Sciatic nerve (tissue), 2 donors: ENCODE results near the gene AMPD3. TPM values are rescaled to one million over a fixed set of nuclear protein-coding genes. Genes with fewer than 3 reads are reported as not detected.

Experiments
- ATAC-seq: fragments of 200-7000 bp; cut with Tn5 transposase; one replicate; pipeline ENCODE4 v1.9.1; 2020; ENCODE audit warnings: mild to moderate bottlenecking, moderate library complexity
- DNase-seq: peaks from one replicate; pipeline ENCODE4 v3.0.0-alpha.2; 2020; ENCODE audit warnings: low spot score
- intact Hi-C: fragments of 100-400 bp; cut with DNase I; formaldehyde crosslinking; loops from one replicate; pipeline ENCODE4 v1.14.2; 2022
- total RNA-seq: library from RNA; stranded (reverse); fragmentation: NEBNext Ultra II Directional; extraction: Animal tissue kit (Norgen Biotek cat#: 25700); gene quantifications from one replicate; pipeline ENCODE4 v1.2.1, GENCODE V29; 2021
- donor health status: DM: no; HTN: no; CAD: no.
- donor health status: DM: no; HTN: no; CAD: no.

Gene AMPD3
- total RNA-seq, 1 donor from 2014 or later, result 9.1 TPM

DNA sequence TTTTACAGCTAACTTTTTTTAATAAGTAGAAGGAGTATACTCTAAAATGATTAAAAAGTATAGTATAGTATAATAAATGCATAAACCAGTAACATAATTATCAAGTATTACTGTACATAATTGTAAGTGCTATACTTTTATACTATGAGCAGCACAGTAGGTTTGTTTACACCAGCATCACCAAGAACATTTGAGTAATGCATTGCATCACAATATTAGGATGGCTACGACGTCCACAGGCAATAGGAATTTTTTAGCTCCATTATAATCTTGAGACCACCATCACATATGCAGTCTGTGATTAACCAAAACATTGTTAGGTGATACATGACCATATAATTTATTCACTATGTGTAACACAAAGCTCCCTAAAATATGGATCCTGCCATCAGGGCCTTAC, 65.5 kb downstream of the AMPD3 start:
- intact Hi-C loops, result no loop called here
- DNase-seq (no peak), ATAC-seq (no peak)

DNA sequence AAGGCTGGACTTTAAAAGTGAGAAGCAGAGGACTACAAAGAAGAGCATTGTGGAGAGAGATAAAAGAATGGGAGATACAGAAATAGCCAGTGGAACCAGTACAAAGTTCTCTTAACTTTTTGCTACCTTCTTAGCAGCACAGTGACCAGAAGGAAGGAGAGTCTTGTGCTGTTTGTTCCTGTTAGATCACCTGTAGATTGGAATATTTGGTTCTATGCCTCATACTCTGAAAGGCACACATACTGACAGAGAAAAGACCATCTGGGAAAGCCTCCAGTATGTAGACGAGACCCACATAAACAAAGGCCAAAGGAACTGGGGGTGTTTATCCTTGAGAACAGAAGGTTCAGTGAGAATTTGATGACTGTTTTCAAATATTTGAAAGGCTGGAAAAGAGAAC, 67.2 kb downstream of the AMPD3 start:
- ATAC-seq, result no peak
- DNase-seq, result no peak
- intact Hi-C loops, result no loop called here

DNA sequence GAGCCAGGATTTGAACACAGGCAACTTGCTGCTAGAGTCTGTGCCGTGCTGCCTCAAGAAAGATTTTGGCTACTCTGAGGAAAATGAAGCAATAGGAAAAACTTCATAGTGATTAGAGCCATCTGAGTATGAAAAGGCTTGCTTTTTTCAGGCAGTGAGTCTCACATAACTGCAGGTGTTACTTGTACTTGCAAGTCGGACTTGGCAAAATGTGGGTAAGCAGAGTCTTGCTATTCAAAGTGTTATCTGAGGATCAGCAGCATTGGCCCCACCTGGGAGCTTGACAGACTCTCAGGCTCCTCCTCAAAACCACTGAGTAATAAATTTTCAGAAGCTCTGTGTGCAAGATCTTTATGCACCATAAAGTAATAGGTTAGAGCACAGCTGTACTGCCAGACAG, 67.9 kb downstream of the AMPD3 start:
- DNase-seq, result no peak
- ATAC-seq, result no peak
- intact Hi-C loops, result no loop called here

DNA sequence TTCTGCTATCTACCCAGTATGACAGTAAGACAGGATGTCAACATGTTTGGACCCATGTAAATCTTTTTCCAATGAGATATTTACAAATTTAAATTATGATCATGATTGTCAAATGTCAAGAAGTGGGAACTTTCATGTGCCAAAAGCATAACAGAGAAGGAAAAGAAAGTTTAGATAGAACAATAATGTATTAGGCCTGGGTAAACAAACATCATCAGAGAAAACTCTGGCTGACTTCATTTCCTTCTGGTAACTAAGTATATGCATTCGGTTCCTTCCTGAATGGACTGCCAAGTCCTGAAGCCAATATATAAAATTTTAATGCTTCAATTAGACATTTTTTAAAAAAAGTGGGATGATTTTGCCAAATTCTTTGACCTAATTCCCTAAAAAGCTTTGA, 69.4 kb downstream of the AMPD3 start:
- DNase-seq, result no peak
- intact Hi-C loops, result no loop called here
- no peak for ATAC-seq

DNA sequence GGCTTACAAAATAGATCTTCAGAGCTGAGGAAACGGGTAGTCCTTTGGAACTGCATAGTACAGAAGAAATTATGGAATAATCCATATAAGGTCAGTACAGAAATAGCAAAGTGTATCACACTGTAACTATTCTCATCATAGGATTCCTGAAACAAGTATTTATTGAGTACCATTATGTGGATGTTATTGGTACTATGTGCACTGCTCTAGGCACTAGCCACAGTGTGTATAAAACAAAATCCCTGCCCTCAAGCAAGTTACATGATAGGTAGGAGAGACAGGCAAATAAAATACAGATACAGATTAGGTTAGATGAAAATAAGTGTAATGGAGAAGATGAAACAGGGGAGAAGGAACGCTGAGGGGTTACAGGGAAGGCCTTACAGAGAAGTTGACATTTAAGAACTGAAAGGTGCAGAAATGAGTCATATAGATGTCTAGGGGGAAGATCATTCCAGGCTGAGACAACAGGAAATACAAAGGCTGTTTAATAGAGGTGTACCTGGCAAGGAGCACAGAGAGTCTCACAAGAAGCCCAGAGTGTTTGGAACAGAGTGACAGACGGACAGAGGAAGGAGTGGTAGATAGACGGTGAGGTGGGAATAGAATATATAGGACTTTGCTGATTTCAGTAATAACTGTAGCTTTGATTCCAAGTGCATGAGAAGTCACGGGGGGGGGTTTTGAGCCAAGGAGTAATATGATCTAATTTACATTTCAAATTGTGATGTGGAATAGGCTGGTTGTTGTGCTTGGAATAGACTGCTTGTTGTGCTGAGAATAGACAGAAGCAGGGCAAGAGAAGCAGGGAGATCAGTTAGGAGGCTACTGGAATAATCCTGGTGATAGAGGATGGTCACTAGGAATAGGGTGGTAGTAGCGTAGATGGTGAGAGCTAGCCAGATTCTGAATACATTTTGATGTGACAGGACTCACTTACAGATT, 72.2 kb downstream of the AMPD3 start:
- DNase-seq (no peak), ATAC-seq (no peak)

DNA sequence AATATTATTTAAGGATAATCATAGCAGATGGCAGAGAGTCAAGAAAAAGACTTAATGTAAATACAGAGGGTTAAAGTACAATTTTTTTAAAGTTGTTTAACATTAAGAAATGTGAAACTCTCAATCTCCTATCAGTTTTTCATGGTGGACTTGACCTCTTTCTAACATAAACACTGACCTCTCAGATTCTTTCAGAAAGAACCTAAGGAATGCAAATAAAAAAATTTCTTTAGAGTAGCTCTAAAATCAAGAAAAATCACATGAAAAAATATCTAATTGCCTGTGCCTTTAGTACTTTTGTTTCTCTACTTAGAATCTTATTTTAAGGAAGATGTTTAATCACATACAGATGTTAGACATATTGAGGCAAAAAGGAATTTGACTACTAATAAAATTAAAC, 73.1 kb downstream of the AMPD3 start:
- intact Hi-C loops, result no loop called here
- no peak for ATAC-seq

More for the DNA sequence above, 72.2 kb downstream of the AMPD3 start:
- intact Hi-C loops, result no loop called here

DNA sequence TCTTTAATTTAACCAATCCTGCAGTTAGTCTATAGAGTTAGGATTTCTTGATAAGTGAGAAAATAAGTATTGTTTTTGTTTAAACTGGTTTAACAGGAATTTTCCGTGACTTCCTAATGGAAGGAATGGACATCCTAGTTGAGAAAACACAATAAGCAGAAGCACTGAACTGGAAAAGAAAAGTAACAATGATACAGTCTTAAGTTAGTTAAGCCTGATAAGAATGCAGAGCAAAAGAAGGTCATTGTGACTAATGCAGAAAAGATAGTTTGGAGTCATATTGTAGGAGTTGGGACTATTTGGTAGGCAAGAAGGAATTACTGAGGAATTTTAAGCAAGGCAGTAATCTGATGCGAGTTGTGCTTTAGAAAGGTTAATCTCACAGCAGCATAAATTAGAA, 74.2 kb downstream of the AMPD3 start:
- DNase-seq (no peak), ATAC-seq (no peak)
- intact Hi-C loops, result no loop called here

More for the DNA sequence above, 73.1 kb downstream of the AMPD3 start:
- DNase-seq, result no peak

DNA sequence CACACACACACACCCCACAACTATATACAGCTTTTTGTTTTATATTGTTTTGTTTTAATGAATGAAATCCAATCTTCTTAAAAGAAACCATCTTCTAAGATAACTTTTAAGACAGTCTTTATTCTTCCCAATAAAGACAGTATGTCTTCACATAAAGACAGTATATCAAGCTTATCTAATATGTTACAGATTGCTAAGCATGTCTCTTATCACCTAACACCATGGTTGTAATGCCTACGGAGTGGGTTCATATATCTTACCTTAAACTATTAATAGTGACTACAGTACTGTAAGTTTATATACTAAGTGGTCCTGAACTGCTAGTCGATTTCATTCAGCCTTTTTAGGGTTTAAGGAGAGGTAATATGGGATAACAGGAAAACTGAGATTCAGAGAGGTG, 77.5 kb downstream of the AMPD3 start:
- intact Hi-C loops, result no loop called here

DNA sequence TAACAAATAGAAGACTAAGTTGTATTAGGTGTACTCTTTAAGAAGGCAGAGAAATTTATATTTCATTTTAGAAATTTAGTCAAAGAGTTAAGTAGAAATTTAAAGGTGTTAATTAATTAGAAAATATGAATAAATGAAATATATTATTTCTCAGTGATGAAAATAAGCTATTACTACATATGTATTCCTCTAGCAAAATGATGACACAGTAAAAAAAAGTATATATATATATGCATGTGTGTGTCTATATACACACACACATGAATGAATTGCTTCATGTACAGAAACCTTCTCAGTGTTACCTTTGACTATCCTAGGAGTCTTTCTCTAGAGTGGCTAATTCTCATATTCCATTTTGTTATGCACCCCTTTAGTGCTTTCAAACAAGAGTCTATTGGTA, 78.3 kb downstream of the AMPD3 start:
- intact Hi-C loops, result no loop called here
- ATAC-seq, result no peak
- no peak for DNase-seq

More for the DNA sequence above, 77.5 kb downstream of the AMPD3 start:
- no peak for ATAC-seq
- no peak for DNase-seq

DNA sequence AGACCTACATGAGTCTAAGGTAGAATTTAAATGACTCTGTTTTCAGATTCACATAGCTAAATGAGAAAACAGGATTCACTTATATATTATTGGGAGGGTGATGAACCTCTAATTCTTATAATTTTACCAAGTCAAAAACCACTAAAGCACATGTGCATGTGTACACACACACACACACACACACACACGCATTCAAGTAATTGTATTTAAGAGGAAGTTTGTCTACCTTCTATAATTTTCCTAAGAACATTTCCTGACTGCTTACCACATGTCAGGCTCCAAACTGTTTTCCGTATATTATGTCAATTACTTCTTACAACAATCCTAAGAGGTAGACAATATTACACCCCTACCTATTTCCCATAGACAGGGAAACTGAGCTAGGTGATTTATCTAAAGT, 79.3 kb downstream of the AMPD3 start:
- intact Hi-C loops, result no loop called here
- ATAC-seq, result no peak
- DNase-seq, result no peak

DNA sequence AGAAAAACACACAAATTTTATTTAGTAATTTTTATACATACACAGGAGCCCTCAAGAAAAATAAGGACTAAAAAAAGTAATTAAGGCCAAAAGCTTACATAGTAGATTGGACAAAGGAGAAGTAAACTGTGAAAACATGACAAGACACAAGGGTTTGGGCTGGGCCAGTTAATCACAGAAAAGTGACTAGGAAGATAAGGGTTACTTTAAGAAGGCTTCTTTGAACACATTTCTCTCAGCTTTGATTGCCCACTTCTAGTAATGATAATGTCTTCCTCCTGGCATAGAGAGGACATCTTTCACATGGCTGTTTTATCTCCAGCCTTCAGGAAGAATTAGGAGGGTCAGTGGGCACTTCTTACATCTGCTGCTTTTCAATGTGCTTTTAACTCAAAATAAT, 82.5 kb downstream of the AMPD3 start:
- intact Hi-C loops, result no loop called here
- DNase-seq, result no peak
- ATAC-seq, result no peak

DNA sequence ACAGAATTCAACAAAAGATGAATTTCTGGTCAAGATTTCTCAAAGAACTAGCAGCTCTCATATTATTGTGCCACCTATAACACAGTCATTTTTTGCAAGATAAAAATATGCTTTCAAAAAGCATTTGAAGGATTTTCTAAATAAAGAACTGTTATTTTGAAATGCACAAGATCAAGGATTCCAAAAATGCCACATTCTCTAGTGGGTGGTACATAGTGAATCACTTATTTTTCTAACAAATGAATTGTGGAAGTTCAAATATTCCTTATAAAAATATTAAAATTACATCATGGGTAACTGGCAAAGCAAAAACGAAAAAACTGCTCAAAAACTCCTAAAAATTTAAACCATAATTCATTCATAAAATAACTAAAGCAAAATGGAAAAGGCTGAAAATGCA, 83.9 kb downstream of the AMPD3 start:
- intact Hi-C loops, result no loop called here
- no peak for ATAC-seq
- no peak for DNase-seq

DNA sequence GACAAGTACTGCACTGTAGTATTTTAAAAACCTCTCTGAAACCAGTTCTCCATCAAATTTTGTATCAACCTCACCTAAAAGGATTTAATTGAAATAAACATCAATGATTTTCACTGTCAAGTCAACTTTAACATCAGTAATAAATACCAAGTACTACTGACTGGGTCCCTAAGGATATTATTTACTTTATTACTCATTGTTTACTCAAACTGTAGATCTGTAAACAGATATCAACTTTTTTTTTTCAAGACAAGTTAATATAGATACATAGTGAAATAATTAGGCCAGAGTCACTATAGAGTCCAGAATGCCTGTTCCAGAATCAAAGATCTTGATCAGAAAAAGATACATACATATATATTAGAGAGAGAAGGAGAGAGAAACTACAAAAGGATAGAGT, 84.3 kb downstream of the AMPD3 start:
- ATAC-seq, result no peak
- no peak for DNase-seq
- intact Hi-C loops, result no loop called here

DNA sequence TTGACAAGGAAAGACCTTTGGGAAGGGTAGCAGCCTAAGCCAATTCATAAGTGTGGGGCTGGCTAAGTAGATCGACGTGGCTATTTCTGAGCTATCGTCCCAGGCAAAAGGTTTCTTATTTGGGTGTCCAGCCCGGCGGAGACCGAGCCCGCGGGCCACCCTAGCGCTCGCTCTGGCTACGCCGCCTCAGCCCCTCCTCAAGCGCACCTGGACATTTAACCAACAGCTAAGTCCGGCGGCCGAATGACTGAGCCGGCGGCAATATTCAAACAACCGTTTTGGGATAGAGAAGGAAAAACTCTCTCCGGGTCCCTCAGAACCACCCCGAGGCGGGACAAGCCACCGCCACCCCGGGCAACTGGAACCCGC, 85.5 kb downstream of the AMPD3 start:
- DNase-seq, result no peak
- intact Hi-C loops, result no loop called here
- ATAC-seq, result peak; percentile 45

DNA sequence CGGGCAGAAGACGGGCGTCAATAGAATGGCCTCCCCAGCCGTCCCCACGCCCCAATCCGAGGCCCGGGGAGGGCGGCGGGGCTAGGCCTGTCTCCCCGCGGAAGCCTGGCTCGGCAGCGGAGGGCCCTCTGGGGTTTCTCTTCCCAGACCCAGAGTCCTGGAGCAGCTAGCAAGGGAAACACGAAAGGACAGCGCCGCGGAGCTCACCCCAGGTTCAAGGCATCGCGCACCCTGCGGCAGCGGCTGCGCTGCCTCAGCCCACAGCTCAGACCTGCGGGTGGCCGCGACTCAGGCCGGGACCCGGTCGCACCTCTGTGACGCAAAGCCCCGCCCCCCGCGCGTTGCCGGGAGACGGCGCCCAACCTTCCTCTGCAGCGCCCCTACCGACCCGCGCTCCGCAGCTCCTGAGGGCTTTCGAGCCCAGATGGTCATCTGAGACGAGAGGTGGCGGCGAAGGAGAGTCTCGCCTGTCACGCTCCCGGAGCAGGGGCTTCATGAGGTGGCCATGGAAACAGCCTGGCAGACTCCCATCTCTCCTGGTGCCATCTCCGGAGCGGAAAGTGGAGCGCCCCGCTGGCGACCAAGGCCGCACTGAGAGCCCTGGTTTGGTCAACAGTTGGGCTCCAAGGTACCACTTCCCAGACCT, 86.0 kb downstream of the AMPD3 start, which contains the start of gene RNF141:
RNF141 (minus strand) TSS at position 273 of the 646 bp plus-strand sequence. CDS start 7,029 bp downstream, outside the sequence.
- intact Hi-C loops, result no loop called here
- ATAC-seq (peak; percentile 99), DNase-seq (peak; percentile 98)

DNA sequence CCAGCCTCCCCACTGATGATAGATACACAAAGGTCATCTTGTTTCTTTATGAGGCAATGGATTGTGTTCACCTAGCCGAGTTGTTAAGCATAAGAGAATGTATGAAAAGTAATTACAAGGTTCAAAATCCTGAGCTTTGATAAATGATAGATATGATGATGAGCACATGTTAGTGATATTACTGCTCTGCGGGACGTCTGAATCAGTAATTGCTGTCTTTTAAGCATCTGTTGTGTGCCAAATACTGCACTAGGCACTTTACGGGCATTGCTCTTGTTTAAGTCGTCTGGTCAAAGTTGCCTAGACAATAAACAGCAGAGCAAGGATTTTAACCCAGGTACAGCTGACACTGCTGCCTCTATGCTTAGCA, 86.5 kb downstream of the AMPD3 start:
- intact Hi-C loops, result no loop called here
- DNase-seq, result no peak
- ATAC-seq, result no peak

DNA sequence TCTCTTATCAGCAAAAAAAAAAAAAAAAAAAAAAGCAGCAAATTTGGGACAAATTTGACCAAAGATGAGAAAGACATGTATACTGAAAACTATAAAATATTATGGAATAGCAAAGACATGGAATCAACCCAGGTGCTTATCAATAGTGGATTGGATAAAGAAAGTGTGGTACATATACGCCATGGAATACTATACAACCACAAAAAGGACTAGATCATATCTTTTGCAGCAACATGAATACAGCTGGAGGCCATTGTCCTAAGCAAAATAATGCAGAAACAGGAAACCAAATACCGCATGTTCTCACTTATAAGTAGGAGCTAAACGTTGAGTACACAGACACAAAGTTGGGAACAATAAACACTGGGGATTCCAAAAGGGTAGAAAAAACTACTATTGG, 87.7 kb downstream of the AMPD3 start:
- intact Hi-C loops, result no loop called here

DNA sequence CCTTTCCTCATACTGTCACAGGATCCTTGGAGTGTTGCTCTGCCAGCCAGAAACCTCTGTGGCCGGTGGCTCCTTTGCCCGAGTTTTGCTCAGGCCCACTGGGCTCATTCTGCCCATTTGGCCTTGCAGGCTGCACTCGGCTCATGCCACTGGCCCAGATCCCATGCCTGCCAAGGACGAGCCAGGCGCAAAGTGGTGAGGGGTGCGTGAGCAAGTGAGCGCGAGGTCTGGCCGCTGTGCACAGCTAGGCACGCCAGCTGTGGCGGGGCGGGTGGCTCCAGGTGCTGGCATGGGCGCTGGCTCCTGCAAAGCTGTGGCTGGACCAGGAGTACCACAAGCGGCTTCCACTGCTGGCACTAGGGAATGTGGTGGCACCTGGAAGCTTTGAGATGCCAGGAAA, 88.7 kb downstream of the AMPD3 start:
- intact Hi-C loops, result no loop called here
- ATAC-seq (no peak), DNase-seq (no peak)

More for the DNA sequence above, 87.7 kb downstream of the AMPD3 start:
- ATAC-seq, result no peak
- DNase-seq, result no peak

DNA sequence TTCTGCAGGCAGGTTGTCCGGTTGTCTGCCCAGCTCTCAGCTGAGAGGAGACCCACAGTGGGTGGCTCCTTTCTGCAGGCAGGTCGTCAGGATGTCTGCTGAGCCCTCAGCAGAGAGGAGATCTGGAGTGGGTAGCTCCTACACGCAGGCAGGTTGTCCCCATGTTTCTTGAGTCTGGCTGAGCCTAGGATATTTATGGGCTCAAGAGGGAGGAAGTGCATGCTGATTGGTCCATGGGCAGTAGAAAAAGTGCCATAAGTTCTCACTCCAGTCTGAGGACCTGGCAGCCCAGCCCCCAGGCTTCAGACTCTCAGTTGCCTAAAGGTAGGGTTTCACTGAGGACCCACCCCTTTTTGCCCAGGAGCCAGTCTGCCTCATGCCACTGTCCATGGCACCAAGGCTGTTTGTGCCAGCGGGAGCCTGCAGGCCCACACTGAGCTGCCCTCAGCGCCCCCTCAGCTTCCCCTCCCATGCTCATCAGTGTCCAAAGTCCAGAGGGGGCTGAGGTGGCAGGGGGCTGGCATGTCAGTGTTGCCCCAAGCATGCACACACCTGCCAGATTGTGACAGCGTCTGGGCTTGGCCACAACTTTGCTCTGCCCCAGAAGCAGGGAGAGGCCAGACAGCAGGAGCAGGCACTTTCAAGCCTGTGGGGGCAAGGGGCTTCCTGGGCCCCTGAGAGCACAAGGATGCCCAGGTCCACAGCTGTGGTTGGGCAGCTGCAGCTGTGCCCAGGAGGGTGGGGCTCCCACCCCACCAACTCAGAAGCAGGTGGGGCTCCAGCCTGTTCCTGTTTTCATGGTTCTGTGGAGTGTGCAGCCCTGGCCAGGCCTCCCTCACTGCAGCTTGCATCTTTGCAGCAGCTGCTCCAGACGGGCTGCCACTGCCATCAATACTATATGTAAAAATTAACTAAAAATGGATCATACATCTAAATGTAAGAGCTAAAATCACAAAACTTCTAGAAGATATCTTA, 89.7 kb downstream of the AMPD3 start:
- DNase-seq (no peak), ATAC-seq (no peak)
- intact Hi-C loops, result loop anchor here (5.0 kb wide), 1 partner anchor 1653 kb away; no protein-coding TSS in a partner anchor
